ENCODE results near the gene ADARB2. TPM values are rescaled to one million over a fixed set of nuclear protein-coding genes. Genes with fewer than 3 reads are reported as not detected.

Gene ADARB2
- total RNA-seq, 3 donors from 2014 or later (not counting 1 experiment from before 2014, with no cell fraction given) = 0.27 to 0.78 (median 0.40) TPM

GRCh38 chr10:1712944-1713671, 24.2 kb downstream of the ADARB2 start:
- no peaks in the 10 kb centered on the region for H3K36me3 ChIP-seq (ENCODE audit: control insufficient read depth, insufficient read depth, low read length)
- Mint-ChIP-seq H3K27ac (no peak overlapping the region), H3K4me3 (no peak overlapping the region), H3K9me3 (no peaks in the 10 kb centered on the region), H3K27me3 (ENCODE audit: low read depth in 2 of 2) (peaks cover 24 to 45% of the 10 kb centered on the region in 2 donors), H3K36me3 (no peaks in the 10 kb centered on the region), H3K4me1 (no peaks in the 10 kb centered on the region)
- H3K27me3 ChIP-seq (ENCODE audit: control insufficient read depth, insufficient read depth, low read length) = peaks cover 4% of the 10 kb centered on the region
- WGBS (ENCODE audit: insufficient coverage) = 89% methylated on average over 17 of the region's 18 CpGs
- H3K27ac ChIP-seq (ENCODE audit: low read length) = no peak overlapping the region
- TF ChIP-seq CTCF (IDR thresholded peaks at IDR 0.05) = no peak
- peaks cover 5% of the 10 kb centered on the region for H3K9me3 ChIP-seq (ENCODE audit: control insufficient read depth, insufficient read depth, low read length)
- H3K4me1 ChIP-seq (ENCODE audit: control insufficient read depth, insufficient read depth, low read length) = no peaks in the 10 kb centered on the region
- ATAC-seq = no peak
- no peak for DNase-seq
- H3K4me3 ChIP-seq (ENCODE audit: low read length) = no peak overlapping the region
- intact Hi-C loops (cut with micrococcal nuclease) = no loop called here

- Mint-ChIP-seq H3K9me3 (no peaks in the 10 kb centered on the region), H3K27me3 (ENCODE audit: low read depth in 2 of 2) (peaks cover 22 to 45% of the 10 kb centered on the region in 2 donors), H3K27ac (no peak overlapping the region), H3K36me3 (no peaks in the 10 kb centered on the region), H3K4me1 (peaks cover 1 to 6% of the 10 kb centered on the region in 2 donors), H3K4me3 (no peak overlapping the region)
- TF ChIP-seq CTCF (IDR thresholded peaks at IDR 0.05) = no peak
- Histone ChIP-seq H3K27me3 (ENCODE audit: control insufficient read depth, insufficient read depth, low read length) (peaks cover 4% of the 10 kb centered on the region), H3K4me3 (ENCODE audit: low read length) (no peak overlapping the region), H3K36me3 (ENCODE audit: control insufficient read depth, insufficient read depth, low read length) (no peaks in the 10 kb centered on the region), H3K9me3 (ENCODE audit: control insufficient read depth, insufficient read depth, low read length) (peaks cover 9% of the 10 kb centered on the region), H3K4me1 (ENCODE audit: control insufficient read depth, insufficient read depth, low read length) (peaks cover 3% of the 10 kb centered on the region), H3K27ac (ENCODE audit: low read length) (no peak overlapping the region)
- ATAC-seq (no peak), DNase-seq (no peak)
- 71% methylated on average over 1 of the region's 7 CpGs for WGBS (ENCODE audit: insufficient coverage)
- intact Hi-C loops (cut with micrococcal nuclease) = no loop called here
Observed at GRCh38 chr10:1712314-1712713, 25.0 kb downstream of the ADARB2 start.

- no peaks in the 10 kb centered on the region for H3K36me3 ChIP-seq (ENCODE audit: control insufficient read depth, insufficient read depth, low read length)
- no peak overlapping the region for H3K27ac ChIP-seq (ENCODE audit: low read length)
- H3K4me3 Mint-ChIP-seq = no peak overlapping the region
- H3K9me3 ChIP-seq (ENCODE audit: control insufficient read depth, insufficient read depth, low read length) = peaks cover 21% of the 10 kb centered on the region
- ATAC-seq (no peak), DNase-seq (no peak)
- H3K27ac Mint-ChIP-seq = no peak overlapping the region
- peaks cover 0 to 2% of the 10 kb centered on the region in 2 donors for H3K9me3 Mint-ChIP-seq
- 40% methylated on average over 1 of the region's 2 CpGs for WGBS (ENCODE audit: insufficient coverage)
- intact Hi-C loops (cut with micrococcal nuclease) = no loop called here
- no peaks in the 10 kb centered on the region for H3K36me3 Mint-ChIP-seq
- peaks cover 15 to 21% of the 10 kb centered on the region in 2 donors for H3K4me1 Mint-ChIP-seq
- peaks cover 7% of the 10 kb centered on the region for H3K27me3 ChIP-seq (ENCODE audit: control insufficient read depth, insufficient read depth, low read length)
- no peak overlapping the region for H3K4me3 ChIP-seq (ENCODE audit: low read length)
- H3K27me3 Mint-ChIP-seq (ENCODE audit: low read depth in 2 of 2) = peaks cover 22 to 37% of the 10 kb centered on the region in 2 donors
- no peak for TF ChIP-seq CTCF (IDR thresholded peaks at IDR 0.05)
- peaks cover 20% of the 10 kb centered on the region for H3K4me1 ChIP-seq (ENCODE audit: control insufficient read depth, insufficient read depth, low read length)
Observed at GRCh38 chr10:1709161-1709560, 28.2 kb downstream of the ADARB2 start.

- no peak overlapping the region for H3K27ac Mint-ChIP-seq
- ATAC-seq = no peak
- Histone ChIP-seq H3K27ac (ENCODE audit: low read length) (no peak overlapping the region), H3K9me3 (ENCODE audit: control insufficient read depth, insufficient read depth, low read length) (peaks cover 21% of the 10 kb centered on the region), H3K4me1 (ENCODE audit: control insufficient read depth, insufficient read depth, low read length) (peaks cover 20% of the 10 kb centered on the region), H3K27me3 (ENCODE audit: control insufficient read depth, insufficient read depth, low read length) (peaks cover 7% of the 10 kb centered on the region), H3K36me3 (ENCODE audit: control insufficient read depth, insufficient read depth, low read length) (no peaks in the 10 kb centered on the region), H3K4me3 (ENCODE audit: low read length) (no peak overlapping the region)
- peaks cover 0 to 2% of the 10 kb centered on the region in 2 donors for H3K9me3 Mint-ChIP-seq
- H3K4me3 Mint-ChIP-seq = no peak overlapping the region
- H3K36me3 Mint-ChIP-seq = no peaks in the 10 kb centered on the region
- intact Hi-C loops (cut with micrococcal nuclease) = no loop called here
- 85% methylated on average over 5 of the region's 7 CpGs for WGBS (ENCODE audit: insufficient coverage)
- DNase-seq = no peak
- peaks cover 15 to 21% of the 10 kb centered on the region in 2 donors for H3K4me1 Mint-ChIP-seq
- peaks cover 22 to 36% of the 10 kb centered on the region in 2 donors for H3K27me3 Mint-ChIP-seq (ENCODE audit: low read depth in 2 of 2)
- TF ChIP-seq CTCF (IDR thresholded peaks at IDR 0.05) = no peak
Observed at GRCh38 chr10:1708746-1709145, 28.6 kb downstream of the ADARB2 start.
